Esophagus muscularis mucosa (tissue), 3 donors: ENCODE data around the gene CCDC3.

Experiments
- POLR2AphosphoS5 ChIP-seq, 2 donors: sonication (generic); formaldehyde crosslinking; IDR thresholded peaks; one replicate each; pipeline ENCODE4 v1.6.1; 2017; ENCODE audit warnings: antibody characterized with exemption in 2 of 2
- TF ChIP-seq, protein P1 (sequence below), 3 experiments: fragments of 200-600 bp in 2 of 3; fragments of 450-650 bp in 1 of 3; sonication (generic) in 2 of 3; IDR thresholded peaks; one replicate each; pipeline ENCODE4 v1.5.1; 2017 to 2019; ENCODE audit warnings: antibody characterized with exemption in 3 of 3, mild to moderate bottlenecking in 2 of 3, moderate library complexity in 1 of 3

DNA sequence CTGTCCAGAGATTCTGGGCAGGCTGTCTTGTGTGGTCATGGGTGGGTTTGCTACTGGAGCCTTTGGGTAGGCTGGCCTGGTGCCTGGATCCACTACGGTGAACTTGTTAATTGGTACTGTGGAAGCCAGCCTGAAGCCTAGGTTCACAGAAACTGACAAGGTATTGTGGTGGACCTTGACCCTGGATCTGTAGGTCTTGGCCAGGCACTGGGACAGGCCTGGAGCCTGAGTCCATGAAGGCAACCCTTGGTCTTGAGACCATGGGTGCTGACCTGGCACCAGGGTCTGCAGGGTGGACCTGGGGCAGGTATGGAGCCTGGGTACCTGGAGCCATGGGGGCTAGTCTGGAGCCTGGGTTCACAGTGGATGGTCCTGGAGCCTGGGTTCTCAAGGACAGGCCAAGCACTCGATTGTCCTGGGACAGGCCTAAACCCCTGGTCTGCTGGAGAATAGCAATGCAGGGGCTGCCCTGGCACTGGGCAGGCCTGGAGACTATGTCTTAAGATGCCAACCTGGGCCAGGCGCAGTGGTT is 85.8 kb downstream of the CCDC3 start:
- TF ChIP-seq, protein P1, sequence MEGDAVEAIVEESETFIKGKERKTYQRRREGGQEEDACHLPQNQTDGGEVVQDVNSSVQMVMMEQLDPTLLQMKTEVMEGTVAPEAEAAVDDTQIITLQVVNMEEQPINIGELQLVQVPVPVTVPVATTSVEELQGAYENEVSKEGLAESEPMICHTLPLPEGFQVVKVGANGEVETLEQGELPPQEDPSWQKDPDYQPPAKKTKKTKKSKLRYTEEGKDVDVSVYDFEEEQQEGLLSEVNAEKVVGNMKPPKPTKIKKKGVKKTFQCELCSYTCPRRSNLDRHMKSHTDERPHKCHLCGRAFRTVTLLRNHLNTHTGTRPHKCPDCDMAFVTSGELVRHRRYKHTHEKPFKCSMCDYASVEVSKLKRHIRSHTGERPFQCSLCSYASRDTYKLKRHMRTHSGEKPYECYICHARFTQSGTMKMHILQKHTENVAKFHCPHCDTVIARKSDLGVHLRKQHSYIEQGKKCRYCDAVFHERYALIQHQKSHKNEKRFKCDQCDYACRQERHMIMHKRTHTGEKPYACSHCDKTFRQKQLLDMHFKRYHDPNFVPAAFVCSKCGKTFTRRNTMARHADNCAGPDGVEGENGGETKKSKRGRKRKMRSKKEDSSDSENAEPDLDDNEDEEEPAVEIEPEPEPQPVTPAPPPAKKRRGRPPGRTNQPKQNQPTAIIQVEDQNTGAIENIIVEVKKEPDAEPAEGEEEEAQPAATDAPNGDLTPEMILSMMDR (IDR thresholded peaks at IDR 0.05), result no peak
- TF ChIP-seq POLR2AphosphoS5 (IDR thresholded peaks at IDR 0.05), result no peak
